OCI-LY1 (cell line): ENCODE measurements around the gene USP54.

Experiments used
- H2AFZ ChIP-seq: fragments of 200-600 bp; sonication (generic), shearing (Covaris generic); 2 replicates; pipeline ENCODE4 v1.6.0; 2014; ENCODE audit warnings: antibody characterized with exemption, mild to moderate bottlenecking, low read length
- H3F3A ChIP-seq: fragments of 200-600 bp; sonication (generic), shearing (Covaris generic); 2 replicates; pipeline ENCODE4 v1.6.0; 2014; ENCODE audit warnings: mild to moderate bottlenecking, antibody characterized with exemption, low read length, moderate library complexity; ENCODE audit not compliant: insufficient read depth
- H3K27ac ChIP-seq: fragments of 200-600 bp; sonication (generic); 2 replicates; pipeline ENCODE4 v1.5.1; 2014; ENCODE audit warnings: low read length, mixed run types, mild to moderate bottlenecking, low read depth; ENCODE audit not compliant: poor library complexity, severe bottlenecking
- H3K27me3 ChIP-seq: fragments of 200-600 bp; sonication (generic); 2 replicates; pipeline ENCODE4 v1.6.0; 2014; ENCODE audit warnings: antibody characterized with exemption, mild to moderate bottlenecking, low read length, moderate library complexity; ENCODE audit not compliant: insufficient read depth
- H3K36me3 ChIP-seq: fragments of 200-600 bp; sonication (generic); 2 replicates; pipeline ENCODE4 v1.6.1; 2014; ENCODE audit warnings: mild to moderate bottlenecking, antibody characterized with exemption, low read length, moderate library complexity, mixed read lengths; ENCODE audit not compliant: insufficient read depth
- H3K4me1 ChIP-seq: fragments of 200-600 bp; sonication (generic); 2 replicates; pipeline ENCODE4 v1.5.1; 2014; ENCODE audit warnings: mild to moderate bottlenecking, low read length, moderate library complexity; ENCODE audit not compliant: insufficient read depth, severe bottlenecking
- H3K4me2 ChIP-seq: fragments of 200-600 bp; sonication (generic), shearing (Covaris generic); 2 replicates; pipeline ENCODE4 v1.6.1; 2014; ENCODE audit warnings: low read length
- H3K4me3 ChIP-seq: fragments of 200-600 bp; sonication (generic); 2 replicates; pipeline ENCODE4 v1.5.1; 2014; ENCODE audit warnings: low read length, low read depth, mild to moderate bottlenecking, mixed read lengths; ENCODE audit not compliant: poor library complexity, severe bottlenecking
- H3K79me2 ChIP-seq: fragments of 200-600 bp; shearing (Covaris generic); 2 replicates; pipeline ENCODE4 v1.6.1; 2016; ENCODE audit warnings: mixed run types, low read length, mixed read lengths; ENCODE audit not compliant: insufficient read depth
- H3K9ac ChIP-seq: fragments of 200-600 bp; sonication (generic), shearing (Covaris generic); 2 replicates; pipeline ENCODE4 v1.6.1; 2014; ENCODE audit warnings: mild to moderate bottlenecking, low read length, mixed read lengths
- H3K9me2 ChIP-seq: fragments of 200-600 bp; sonication (generic), shearing (Covaris generic); 2 replicates; pipeline ENCODE4 v1.6.1; 2014; ENCODE audit warnings: low read depth, mild to moderate bottlenecking, low read length, mixed read lengths
- H3K9me3 ChIP-seq: fragments of 200-600 bp; shearing (Covaris generic); 2 replicates; pipeline ENCODE4 v1.6.1; 2014; ENCODE audit warnings: low read length, mixed read lengths
- H4K20me1 ChIP-seq: fragments of 200-600 bp; sonication (generic), shearing (Covaris generic); 2 replicates; pipeline ENCODE4 v1.6.0; 2016; ENCODE audit warnings: mild to moderate bottlenecking, low read length; ENCODE audit not compliant: insufficient read depth
- EZH2 ChIP-seq: fragments of 200-600 bp; sonication (generic), shearing (Covaris generic); IDR thresholded peaks from 2 replicates; pipeline ENCODE4 v1.8.0; 2017; ENCODE audit warnings: borderline replicate concordance, mixed run types, mild to moderate bottlenecking, antibody characterized with exemption, low read length, moderate library complexity, mixed read lengths
- TF ChIP-seq, protein P1 (sequence below): fragments of 200-600 bp; sonication (generic), shearing (Covaris generic); IDR thresholded peaks from 2 replicates; pipeline ENCODE4 v1.5.1; 2017; ENCODE audit warnings: mild to moderate bottlenecking, antibody characterized with exemption, low read length, moderate library complexity, mixed read lengths

The USP54 gene

GRCh38 chr10:73512207-73512743 is 78.9 kb downstream of the USP54 start:
- Histone ChIP-seq H3K27me3 (no peaks in the 10 kb centered on the region), H3K9me3 (no peaks in the 10 kb centered on the region), H3F3A (no peaks in the 10 kb centered on the region), H3K36me3 (no peaks in the 10 kb centered on the region; the same call in none of the 2 replicates), H3K9ac (no peak overlapping the region), H3K4me3 (no peak overlapping the region), H2AFZ (no peak overlapping the region), H3K4me2 (no peak overlapping the region), H3K79me2 (no peaks in the 10 kb centered on the region), H3K4me1 (no peaks in the 10 kb centered on the region), H4K20me1 (no peaks in the 10 kb centered on the region), H3K27ac (no peak overlapping the region), H3K9me2 (no peaks in the 10 kb centered on the region)
- TF ChIP-seq, protein P1, sequence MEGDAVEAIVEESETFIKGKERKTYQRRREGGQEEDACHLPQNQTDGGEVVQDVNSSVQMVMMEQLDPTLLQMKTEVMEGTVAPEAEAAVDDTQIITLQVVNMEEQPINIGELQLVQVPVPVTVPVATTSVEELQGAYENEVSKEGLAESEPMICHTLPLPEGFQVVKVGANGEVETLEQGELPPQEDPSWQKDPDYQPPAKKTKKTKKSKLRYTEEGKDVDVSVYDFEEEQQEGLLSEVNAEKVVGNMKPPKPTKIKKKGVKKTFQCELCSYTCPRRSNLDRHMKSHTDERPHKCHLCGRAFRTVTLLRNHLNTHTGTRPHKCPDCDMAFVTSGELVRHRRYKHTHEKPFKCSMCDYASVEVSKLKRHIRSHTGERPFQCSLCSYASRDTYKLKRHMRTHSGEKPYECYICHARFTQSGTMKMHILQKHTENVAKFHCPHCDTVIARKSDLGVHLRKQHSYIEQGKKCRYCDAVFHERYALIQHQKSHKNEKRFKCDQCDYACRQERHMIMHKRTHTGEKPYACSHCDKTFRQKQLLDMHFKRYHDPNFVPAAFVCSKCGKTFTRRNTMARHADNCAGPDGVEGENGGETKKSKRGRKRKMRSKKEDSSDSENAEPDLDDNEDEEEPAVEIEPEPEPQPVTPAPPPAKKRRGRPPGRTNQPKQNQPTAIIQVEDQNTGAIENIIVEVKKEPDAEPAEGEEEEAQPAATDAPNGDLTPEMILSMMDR, result no peak
- no peak for TF ChIP-seq EZH2

- no peaks in the 10 kb centered on the region for H3K27me3 ChIP-seq
- H3K4me2 ChIP-seq, result no peak overlapping the region
- TF ChIP-seq, protein P1, result no peak
- TF ChIP-seq EZH2, result no peak
- no peak overlapping the region for H3K4me3 ChIP-seq
- no peaks in the 10 kb centered on the region for H3K9me2 ChIP-seq
- no peaks in the 10 kb centered on the region for H4K20me1 ChIP-seq
- H3K4me1 ChIP-seq, result no peaks in the 10 kb centered on the region
- H3K27ac ChIP-seq, result no peak overlapping the region
- H3K79me2 ChIP-seq, result no peaks in the 10 kb centered on the region
- no peaks in the 10 kb centered on the region for H3K9me3 ChIP-seq
- H3K36me3 ChIP-seq, result peaks cover 2% of the 10 kb centered on the region; the same call in 1 of the 2 replicates
- no peaks in the 10 kb centered on the region for H3F3A ChIP-seq
- no peak overlapping the region for H2AFZ ChIP-seq
- H3K9ac ChIP-seq, result no peak overlapping the region
Observed at GRCh38 chr10:73509695-73510094, 81.4 kb downstream of the USP54 start.

DNA sequence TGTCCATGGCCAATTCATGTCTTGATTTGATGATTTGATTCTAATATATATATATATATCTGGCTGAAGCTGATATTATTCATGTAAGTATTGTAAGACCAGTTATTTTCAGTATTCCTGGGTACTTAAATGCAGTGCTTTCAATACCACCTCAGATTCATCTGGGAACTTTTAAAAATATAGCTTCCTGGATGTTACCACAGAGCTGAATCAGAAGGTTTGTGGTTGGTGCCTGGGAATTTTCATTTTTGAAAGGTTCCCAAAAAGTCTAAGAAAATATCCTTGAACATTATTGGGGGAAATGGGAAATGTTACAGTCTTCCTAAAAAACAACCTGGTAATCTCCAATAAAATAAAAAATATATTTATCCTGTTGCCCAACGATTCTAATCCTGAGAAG is 84.7 kb downstream of the USP54 start:
- H3K36me3 ChIP-seq, result peaks cover 5% of the 10 kb centered on the region; the same call in 1 of the 2 replicates
- H3K9me2 ChIP-seq, result no peaks in the 10 kb centered on the region
- no peaks in the 10 kb centered on the region for H3K27me3 ChIP-seq
- no peaks in the 10 kb centered on the region for H4K20me1 ChIP-seq
- H3K27ac ChIP-seq, result no peak overlapping the region
- H3K4me2 ChIP-seq, result no peak overlapping the region
- no peaks in the 10 kb centered on the region for H3K9me3 ChIP-seq
- TF ChIP-seq, protein P1, result no peak
- TF ChIP-seq EZH2, result no peak
- H3K9ac ChIP-seq, result no peak overlapping the region
- H3K4me1 ChIP-seq, result peaks cover 4% of the 10 kb centered on the region
- H2AFZ ChIP-seq, result no peak overlapping the region
- H3K4me3 ChIP-seq, result no peak overlapping the region
- H3K79me2 ChIP-seq, result no peaks in the 10 kb centered on the region
- no peaks in the 10 kb centered on the region for H3F3A ChIP-seq
